Measurements from ENCODE around the gene RNF113B.

The RNF113B gene

GRCh38 chr13:98216711-98217285 is 39.7 kb upstream of the RNF113B start:
- peaks cover 44% of the 10 kb centered on the region for H3K36me3 ChIP-seq (ENCODE audit: insufficient read depth, low read depth, low read length)
- no peaks in the 10 kb centered on the region for H3K27me3 ChIP-seq (ENCODE audit: insufficient read depth, low read length)
- H3K4me3 ChIP-seq (ENCODE audit: low read length) = no peak overlapping the region
- no peak overlapping the region for H3K9ac ChIP-seq (ENCODE audit: low read depth, low read length)
- no peak overlapping the region for H3K27ac ChIP-seq (ENCODE audit: low read length)
- H3K4me1 ChIP-seq (ENCODE audit: insufficient read depth, low read length) = peaks cover 2% of the 10 kb centered on the region
- no peaks in the 10 kb centered on the region for H3K9me3 ChIP-seq (ENCODE audit: insufficient read depth, low read depth, low read length)

- Histone ChIP-seq H3K4me1 (ENCODE audit: insufficient read depth, low read length) (peaks cover 2% of the 10 kb centered on the region), H3K36me3 (ENCODE audit: insufficient read depth, low read depth, low read length) (peaks cover 41% of the 10 kb centered on the region), H3K27ac (ENCODE audit: low read length) (no peak overlapping the region), H3K9ac (ENCODE audit: low read depth, low read length) (no peak overlapping the region), H3K27me3 (ENCODE audit: insufficient read depth, low read length) (no peaks in the 10 kb centered on the region), H3K4me3 (ENCODE audit: low read length) (no peak overlapping the region), H3K9me3 (ENCODE audit: insufficient read depth, low read depth, low read length) (peaks cover 3% of the 10 kb centered on the region)
These were observed 39.1 kb upstream of the RNF113B start for GRCh38 chr13:98216135-98216565.

- no peak overlapping the region for H3K27ac ChIP-seq (ENCODE audit: low read length)
These were observed 38.4 kb upstream of the RNF113B start for GRCh38 chr13:98215508-98215907.

GRCh38 chr13:98214707-98215106 is 37.6 kb upstream of the RNF113B start:
- Histone ChIP-seq H3K27ac (ENCODE audit: low read length) (no peak overlapping the region), H3K36me3 (ENCODE audit: insufficient read depth, low read depth, low read length) (peaks cover 43% of the 10 kb centered on the region), H3K4me3 (ENCODE audit: low read length) (no peak overlapping the region), H3K9ac (ENCODE audit: low read depth, low read length) (no peak overlapping the region), H3K4me1 (ENCODE audit: insufficient read depth, low read length) (peaks cover 2% of the 10 kb centered on the region), H3K9me3 (ENCODE audit: insufficient read depth, low read depth, low read length) (peaks cover 9% of the 10 kb centered on the region), H3K27me3 (ENCODE audit: insufficient read depth, low read length) (no peaks in the 10 kb centered on the region)

More at GRCh38 chr13:98215508-98215907, 38.4 kb upstream of the RNF113B start:
- Histone ChIP-seq H3K9ac (ENCODE audit: low read depth, low read length) (no peak overlapping the region), H3K27me3 (ENCODE audit: insufficient read depth, low read length) (no peaks in the 10 kb centered on the region), H3K4me1 (ENCODE audit: insufficient read depth, low read length) (peaks cover 2% of the 10 kb centered on the region), H3K4me3 (ENCODE audit: low read length) (no peak overlapping the region), H3K36me3 (ENCODE audit: insufficient read depth, low read depth, low read length) (peaks cover 43% of the 10 kb centered on the region), H3K9me3 (ENCODE audit: insufficient read depth, low read depth, low read length) (peaks cover 9% of the 10 kb centered on the region)

- Histone ChIP-seq H3K9me3 (ENCODE audit: insufficient read depth, low read depth, low read length) (peaks cover 9% of the 10 kb centered on the region), H3K4me1 (ENCODE audit: insufficient read depth, low read length) (peaks cover 2% of the 10 kb centered on the region), H3K27ac (ENCODE audit: low read length) (no peak overlapping the region), H3K9ac (ENCODE audit: low read depth, low read length) (no peak overlapping the region), H3K36me3 (ENCODE audit: insufficient read depth, low read depth, low read length) (peaks cover 43% of the 10 kb centered on the region), H3K27me3 (ENCODE audit: insufficient read depth, low read length) (no peaks in the 10 kb centered on the region), H3K4me3 (ENCODE audit: low read length) (no peak overlapping the region)
These were observed 37.1 kb upstream of the RNF113B start for GRCh38 chr13:98214008-98214643.

GRCh38 chr13:98213354-98213753 is 36.3 kb upstream of the RNF113B start:
- Histone ChIP-seq H3K9ac (ENCODE audit: low read depth, low read length) (no peak overlapping the region), H3K9me3 (ENCODE audit: insufficient read depth, low read depth, low read length) (peaks cover 9% of the 10 kb centered on the region), H3K27me3 (ENCODE audit: insufficient read depth, low read length) (no peaks in the 10 kb centered on the region), H3K36me3 (ENCODE audit: insufficient read depth, low read depth, low read length) (peaks cover 42% of the 10 kb centered on the region), H3K4me3 (ENCODE audit: low read length) (no peak overlapping the region), H3K27ac (ENCODE audit: low read length) (no peak overlapping the region), H3K4me1 (ENCODE audit: insufficient read depth, low read length) (peaks cover 2% of the 10 kb centered on the region)

- peaks cover 36% of the 10 kb centered on the region for H3K36me3 ChIP-seq (ENCODE audit: insufficient read depth, low read depth, low read length)
- H3K4me1 ChIP-seq (ENCODE audit: insufficient read depth, low read length) = peaks cover 2% of the 10 kb centered on the region
- H3K27me3 ChIP-seq (ENCODE audit: insufficient read depth, low read length) = no peaks in the 10 kb centered on the region
- no peak overlapping the region for H3K27ac ChIP-seq (ENCODE audit: low read length)
- H3K4me3 ChIP-seq (ENCODE audit: low read length) = no peak overlapping the region
- no peak overlapping the region for H3K9ac ChIP-seq (ENCODE audit: low read depth, low read length)
- H3K9me3 ChIP-seq (ENCODE audit: insufficient read depth, low read depth, low read length) = peaks cover 9% of the 10 kb centered on the region
These were observed 35.7 kb upstream of the RNF113B start for GRCh38 chr13:98212763-98213162.

GRCh38 chr13:98208606-98209005 is 31.5 kb upstream of the RNF113B start:
- Histone ChIP-seq H3K36me3 (ENCODE audit: insufficient read depth, low read depth, low read length) (peaks cover 17% of the 10 kb centered on the region; the same call in 1 of the 2 replicates), H3K9me3 (ENCODE audit: insufficient read depth, low read depth, low read length) (peaks cover 9% of the 10 kb centered on the region), H3K4me1 (ENCODE audit: insufficient read depth, low read length) (peaks cover 6% of the 10 kb centered on the region; the same call in 1 of the 2 replicates), H3K27me3 (ENCODE audit: insufficient read depth, low read length) (no peaks in the 10 kb centered on the region), H3K27ac (ENCODE audit: low read length) (no peak overlapping the region), H3K4me3 (ENCODE audit: low read length) (no peak overlapping the region), H3K9ac (ENCODE audit: low read depth, low read length) (no peak overlapping the region)

- H3K27ac ChIP-seq (ENCODE audit: low read length) = no peak overlapping the region
- peaks cover 12% of the 10 kb centered on the region; the same call in 1 of the 2 replicates for H3K36me3 ChIP-seq (ENCODE audit: insufficient read depth, low read depth, low read length)
- no peak overlapping the region for H3K4me3 ChIP-seq (ENCODE audit: low read length)
- H3K9ac ChIP-seq (ENCODE audit: low read depth, low read length) = no peak overlapping the region
- peaks cover 9% of the 10 kb centered on the region for H3K9me3 ChIP-seq (ENCODE audit: insufficient read depth, low read depth, low read length)
- H3K27me3 ChIP-seq (ENCODE audit: insufficient read depth, low read length) = no peaks in the 10 kb centered on the region
- H3K4me1 ChIP-seq (ENCODE audit: insufficient read depth, low read length) = peaks cover 7% of the 10 kb centered on the region; the same call in 1 of the 2 replicates
These were observed 30.3 kb upstream of the RNF113B start for GRCh38 chr13:98207416-98207815.

- no peak overlapping the region for H3K27ac ChIP-seq (ENCODE audit: low read length)
- H3K9ac ChIP-seq (ENCODE audit: low read depth, low read length) = no peak overlapping the region
- H3K4me1 ChIP-seq (ENCODE audit: insufficient read depth, low read length) = peaks cover 12% of the 10 kb centered on the region; the same call in 1 of the 2 replicates
- H3K27me3 ChIP-seq (ENCODE audit: insufficient read depth, low read length) = no peaks in the 10 kb centered on the region
- H3K9me3 ChIP-seq (ENCODE audit: insufficient read depth, low read depth, low read length) = peaks cover 9% of the 10 kb centered on the region
- H3K4me3 ChIP-seq (ENCODE audit: low read length) = no peak overlapping the region
- H3K36me3 ChIP-seq (ENCODE audit: insufficient read depth, low read depth, low read length) = peaks cover 12% of the 10 kb centered on the region; the same call in 1 of the 2 replicates
These were observed 29.9 kb upstream of the RNF113B start for GRCh38 chr13:98206946-98207345.

- Histone ChIP-seq H3K36me3 (ENCODE audit: insufficient read depth, low read depth, low read length) (peaks cover 8% of the 10 kb centered on the region; the same call in 1 of the 2 replicates), H3K27ac (ENCODE audit: low read length) (no peak overlapping the region), H3K9ac (ENCODE audit: low read depth, low read length) (no peak overlapping the region), H3K27me3 (ENCODE audit: insufficient read depth, low read length) (no peaks in the 10 kb centered on the region), H3K4me1 (ENCODE audit: insufficient read depth, low read length) (peaks cover 33% of the 10 kb centered on the region), H3K9me3 (ENCODE audit: insufficient read depth, low read depth, low read length) (no peaks in the 10 kb centered on the region), H3K4me3 (ENCODE audit: low read length) (no peak overlapping the region)
These were observed 27.5 kb upstream of the RNF113B start for GRCh38 chr13:98204546-98204945.
